Endodermal cell (in vitro differentiated cells): ENCODE measurements around the gene CHRNA5. TPM values are rescaled to one million over a fixed set of nuclear protein-coding genes. Genes with fewer than 3 reads are reported as not detected.
A peak's percentile ranks its signal among the peaks of the same experiment; 100 is the strongest.

Experiments used
- DNase-seq: peaks from one replicate; pipeline ENCODE4 v3.0.0-alpha.2; 2017
- H3K27ac ChIP-seq: 2 replicates; pipeline ENCODE4 v1.5.1; 2013; ENCODE audit warnings: mild to moderate bottlenecking, low read depth, low read length, moderate library complexity
- H3K27me3 ChIP-seq: 2 replicates; pipeline ENCODE4 v1.6.1; 2013; ENCODE audit warnings: mild to moderate bottlenecking, low read length, moderate library complexity; ENCODE audit not compliant: insufficient read depth, control insufficient read depth, poor library complexity, severe bottlenecking
- H3K36me3 ChIP-seq: 2 replicates; pipeline ENCODE4 v1.7.0; 2013; ENCODE audit warnings: mild to moderate bottlenecking, low read length, moderate library complexity; ENCODE audit not compliant: control insufficient read depth, insufficient read depth
- H3K4me1 ChIP-seq: one replicate; pipeline ENCODE4 v1.7.0; 2013; ENCODE audit warnings: low read length; ENCODE audit not compliant: control insufficient read depth, insufficient read depth
- H3K4me3 ChIP-seq: 2 replicates; pipeline ENCODE4 v1.5.1; 2013; ENCODE audit warnings: mild to moderate bottlenecking, low read length, moderate library complexity
- H3K9ac ChIP-seq: 2 replicates; pipeline ENCODE4 v1.6.1; 2013; ENCODE audit warnings: mild to moderate bottlenecking, low read length, moderate library complexity; ENCODE audit not compliant: poor library complexity, severe bottlenecking; ENCODE audit errors: extremely low read depth
- H3K9me3 ChIP-seq: 2 replicates; pipeline ENCODE4 v1.6.1; 2013; ENCODE audit warnings: mild to moderate bottlenecking, low read length, moderate library complexity; ENCODE audit not compliant: control insufficient read depth
- H3K27ac Mint-ChIP-seq: 2 replicates; pipeline ENCODE4 v1.8.0; 2020; ENCODE audit warnings: mixed read lengths
- H3K27me3 Mint-ChIP-seq: 2 replicates; pipeline ENCODE4 v1.8.0; 2021; ENCODE audit warnings: mild to moderate bottlenecking, mixed read lengths; ENCODE audit not compliant: insufficient read depth
- H3K36me3 Mint-ChIP-seq: 2 replicates; pipeline ENCODE4 v1.8.0; 2020; ENCODE audit warnings: low read depth, mixed read lengths
- H3K4me1 Mint-ChIP-seq: 2 replicates; pipeline ENCODE4 v1.8.0; 2020; ENCODE audit warnings: mixed read lengths
- H3K4me3 Mint-ChIP-seq: 2 replicates; pipeline ENCODE4 v1.8.0; 2020; ENCODE audit warnings: mild to moderate bottlenecking, moderate library complexity, mixed read lengths
- H3K9me3 Mint-ChIP-seq: 2 replicates; pipeline ENCODE4 v1.8.0; 2020; ENCODE audit warnings: mild to moderate bottlenecking, mixed read lengths
- CTCF ChIP-seq: fragments of 200-600 bp; sonication (generic); conservative IDR thresholded peaks from 2 replicates; pipeline ENCODE4 v1.5.0; 2021; ENCODE audit warnings: antibody characterized with exemption, mild to moderate bottlenecking
- WGBS, 2 experiments: methylation state at CpG; one replicate each; pipeline versions ENCODE4 v1.1.5 to v1.1.7; 2013; ENCODE audit warnings: missing lambda C conversion rate in 2 of 2, mixed read lengths in 1 of 2; ENCODE audit not compliant: insufficient coverage in 1 of 2, insufficient read length in 1 of 2; 5-methylcytosine and 5-hydroxymethylcytosine counted together
- total RNA-seq, 2 donors: library from RNA; stranded (reverse); fragmentation: NEBNext Ultra II Directional in 1 of 2; extraction: Animal tissue kit (Norgen Biotek cat#: 25700) in 1 of 2; gene quantifications; 2 replicates in 1 of 2; 3 replicates in 1 of 2; pipeline ENCODE4 v1.2.1, GENCODE V29; 2021

Gene CHRNA5
- total RNA-seq, 2 donors from 2014 or later: 16.4 to 23.0 TPM

GRCh38 chr15:78617076-78617475 lies 51.8 kb downstream of the CHRNA5 start:
- Histone ChIP-seq H3K4me1 (no peaks in the 10 kb centered on the region), H3K27ac (no peak overlapping the region), H3K27me3 (peaks cover 32% of the 10 kb centered on the region), H3K9ac (no peak overlapping the region), H3K9me3 (no peaks in the 10 kb centered on the region), H3K4me3 (no peak overlapping the region), H3K36me3 (no peaks in the 10 kb centered on the region)
- Mint-ChIP-seq H3K4me1 (no peaks in the 10 kb centered on the region), H3K27ac (no peak overlapping the region), H3K9me3 (no peaks in the 10 kb centered on the region), H3K4me3 (no peak overlapping the region), H3K27me3 (peaks cover 30% of the 10 kb centered on the region), H3K36me3 (no peaks in the 10 kb centered on the region)
- DNase-seq: no peak
- no peak for TF ChIP-seq CTCF
- WGBS, 2 experiments: 86 to 89% methylated on average over 1 to 7 of the region's 7 CpGs

GRCh38 chr15:78617516-78617915 lies 52.2 kb downstream of the CHRNA5 start:
- no peak overlapping the region for H3K27ac Mint-ChIP-seq
- Histone ChIP-seq H3K36me3 (no peaks in the 10 kb centered on the region), H3K9ac (no peak overlapping the region), H3K27me3 (peaks cover 36% of the 10 kb centered on the region), H3K27ac (no peak overlapping the region), H3K9me3 (no peaks in the 10 kb centered on the region), H3K4me3 (no peak overlapping the region), H3K4me1 (no peaks in the 10 kb centered on the region)
- no peak for DNase-seq
- no peaks in the 10 kb centered on the region for H3K36me3 Mint-ChIP-seq
- no peaks in the 10 kb centered on the region for H3K9me3 Mint-ChIP-seq
- H3K27me3 Mint-ChIP-seq: peaks cover 34% of the 10 kb centered on the region
- H3K4me1 Mint-ChIP-seq: no peaks in the 10 kb centered on the region
- no peak overlapping the region for H3K4me3 Mint-ChIP-seq
- WGBS, 2 experiments: 87 to 91% methylated on average over 3 to 5 of the region's 5 CpGs
- no peak for TF ChIP-seq CTCF

- DNase-seq: no peak
- H3K36me3 ChIP-seq: no peaks in the 10 kb centered on the region
- H3K27me3 Mint-ChIP-seq: peaks cover 40% of the 10 kb centered on the region
- H3K9me3 ChIP-seq: no peaks in the 10 kb centered on the region
- H3K4me3 Mint-ChIP-seq: no peak overlapping the region
- H3K36me3 Mint-ChIP-seq: no peaks in the 10 kb centered on the region
- H3K4me3 ChIP-seq: no peak overlapping the region
- no peak for TF ChIP-seq CTCF
- peaks cover 42% of the 10 kb centered on the region for H3K27me3 ChIP-seq
- H3K27ac ChIP-seq: no peak overlapping the region
- no peaks in the 10 kb centered on the region for H3K4me1 Mint-ChIP-seq
- H3K9me3 Mint-ChIP-seq: no peaks in the 10 kb centered on the region
- no peak overlapping the region for H3K9ac ChIP-seq
- no peaks in the 10 kb centered on the region for H3K4me1 ChIP-seq
- peak overlapping the region; percentile 30 for H3K27ac Mint-ChIP-seq
- 87 to 89% methylated on average over 7 to 8 of the region's 8 CpGs for WGBS, 2 experiments
Measured at GRCh38 chr15:78618064-78618463, 52.7 kb downstream of the CHRNA5 start.
